GM20431 (cell line): ENCODE data around the gene USP20.

Experiments used
- in situ Hi-C: fragments of 300-500 bp; cut with MseI, MboI; formaldehyde crosslinking; loops from one replicate; pipeline ENCODE4 v1.15.0; 2020; ENCODE audit warnings: low sequenced_read_pairs; ENCODE audit not compliant: unreplicated experiment

The USP20 gene

GRCh38 chr9:129904734-129905133 lies 69.5 kb downstream of the USP20 start:
- in situ Hi-C loops, result no loop called here

- in situ Hi-C loops, result no loop called here
Observed at GRCh38 chr9:129906298-129906697, 71.0 kb downstream of the USP20 start.

GRCh38 chr9:129907201-129907600 lies 71.9 kb downstream of the USP20 start:
- in situ Hi-C loops, result no loop called here

GRCh38 chr9:129908906-129909305 lies 73.6 kb downstream of the USP20 start:
- in situ Hi-C loops, result no loop called here

GRCh38 chr9:129909851-129910250 lies 74.6 kb downstream of the USP20 start:
- in situ Hi-C loops, result no loop called here

- in situ Hi-C loops, result no loop called here
Observed at GRCh38 chr9:129910628-129911567, 75.6 kb downstream of the USP20 start.

- in situ Hi-C loops, result no loop called here
Observed at GRCh38 chr9:129914051-129914450, 78.8 kb downstream of the USP20 start.

GRCh38 chr9:129916707-129917106 lies 81.4 kb downstream of the USP20 start:
- in situ Hi-C loops, result no loop called here

- in situ Hi-C loops, result no loop called here
Observed at GRCh38 chr9:129918296-129918950, 83.2 kb downstream of the USP20 start.

GRCh38 chr9:129919277-129919676 lies 84.0 kb downstream of the USP20 start:
- in situ Hi-C loops, result no loop called here

- in situ Hi-C loops, result no loop called here
Observed at GRCh38 chr9:129919841-129920240, 84.6 kb downstream of the USP20 start.

- in situ Hi-C loops, result no loop called here
Observed at GRCh38 chr9:129921905-129922304, 86.6 kb downstream of the USP20 start.

GRCh38 chr9:129923589-129923988 lies 88.3 kb downstream of the USP20 start:
- in situ Hi-C loops, result no loop called here

GRCh38 chr9:129929496-129930125 lies 94.4 kb downstream of the USP20 start:
- in situ Hi-C loops, result no loop called here

GRCh38 chr9:129930743-129931142 lies 95.5 kb downstream of the USP20 start:
- in situ Hi-C loops, result no loop called here
